MM.1S (cell line): Measurements from ENCODE around the gene SLC38A5.

Source experiments
- DNase-seq: peaks from one replicate; pipeline ENCODE4 v3.0.0-alpha.2; 2015
- H2AFZ ChIP-seq: fragments of 300-600 bp; sonication (generic); 2 replicates; pipeline ENCODE4 v1.6.0; 2016; ENCODE audit warnings: antibody characterized with exemption, low read length
- H3F3A ChIP-seq: fragments of 300-600 bp; sonication (generic); 2 replicates; pipeline ENCODE4 v1.6.1; 2016; ENCODE audit warnings: mild to moderate bottlenecking, antibody characterized with exemption, low read length, moderate library complexity, mixed read lengths; ENCODE audit not compliant: insufficient read depth
- H3K27ac ChIP-seq: fragments of 300-600 bp; sonication (generic); 2 replicates; pipeline ENCODE4 v1.5.1; 2016; ENCODE audit warnings: mild to moderate bottlenecking, low read length
- H3K27me3 ChIP-seq: fragments of 300-600 bp; sonication (generic); replicated peaks from 2 replicates; pipeline ENCODE4 v1.6.0; 2016; ENCODE audit warnings: low read length; ENCODE audit not compliant: insufficient read depth
- H3K36me3 ChIP-seq: fragments of 300-600 bp; sonication (generic); replicated peaks from 2 replicates; pipeline ENCODE4 v1.6.1; 2016; ENCODE audit warnings: mild to moderate bottlenecking, low read length, mixed read lengths; ENCODE audit not compliant: insufficient read depth
- H3K4me1 ChIP-seq: fragments of 300-600 bp; sonication (generic); 2 replicates; pipeline ENCODE4 v1.6.1; 2016; ENCODE audit warnings: low read length, mixed read lengths
- H3K4me2 ChIP-seq: fragments of 300-600 bp; sonication (generic); 2 replicates; pipeline ENCODE4 v1.6.0; 2016; ENCODE audit warnings: low read depth, low read length
- H3K4me3 ChIP-seq: fragments of 300-600 bp; sonication (generic); 2 replicates; pipeline ENCODE4 v1.5.1; 2016; ENCODE audit warnings: low read length, mixed read lengths
- H3K79me2 ChIP-seq: fragments of 300-600 bp; sonication (generic); 2 replicates; pipeline ENCODE4 v1.6.1; 2016; ENCODE audit warnings: mixed run types, low read length, mixed read lengths
- H3K9ac ChIP-seq: fragments of 300-600 bp; sonication (generic); 2 replicates; pipeline ENCODE4 v1.6.1; 2016; ENCODE audit warnings: low read length, mixed read lengths
- H3K9me2 ChIP-seq: fragments of 300-600 bp; sonication (generic); replicated peaks from 2 replicates; pipeline ENCODE4 v1.6.1; 2016; ENCODE audit warnings: mild to moderate bottlenecking, low read length, mixed read lengths; ENCODE audit not compliant: insufficient read depth
- H3K9me3 ChIP-seq: fragments of 300-600 bp; sonication (generic); replicated peaks from 2 replicates; pipeline ENCODE4 v1.6.1; 2016; ENCODE audit warnings: mild to moderate bottlenecking, low read length, mixed read lengths; ENCODE audit not compliant: insufficient read depth
- H4K20me1 ChIP-seq: fragments of 300-600 bp; sonication (generic); 2 replicates; pipeline ENCODE4 v1.6.1; 2016; ENCODE audit warnings: mild to moderate bottlenecking, low read length, moderate library complexity, mixed read lengths; ENCODE audit not compliant: insufficient read depth
- EZH2 ChIP-seq: fragments of 300-600 bp; sonication (generic); optimal IDR thresholded peaks from 2 replicates; pipeline ENCODE3; 2017; ENCODE audit warnings: low read depth, mild to moderate bottlenecking, antibody characterized with exemption, low read length, mixed read lengths
- EZH2phosphoT487 ChIP-seq: fragments of 300-600 bp; sonication (generic); IDR thresholded peaks from 2 replicates; pipeline ENCODE4 v1.6.1; 2018; ENCODE audit warnings: antibody characterized with exemption, low read length
- TF ChIP-seq, protein P1 (sequence below): fragments of 300-600 bp; sonication (generic); IDR thresholded peaks from 2 replicates; pipeline ENCODE4 v1.5.1; 2016; ENCODE audit warnings: antibody characterized with exemption, low read length, mixed read lengths

SLC38A5 gene

DNA sequence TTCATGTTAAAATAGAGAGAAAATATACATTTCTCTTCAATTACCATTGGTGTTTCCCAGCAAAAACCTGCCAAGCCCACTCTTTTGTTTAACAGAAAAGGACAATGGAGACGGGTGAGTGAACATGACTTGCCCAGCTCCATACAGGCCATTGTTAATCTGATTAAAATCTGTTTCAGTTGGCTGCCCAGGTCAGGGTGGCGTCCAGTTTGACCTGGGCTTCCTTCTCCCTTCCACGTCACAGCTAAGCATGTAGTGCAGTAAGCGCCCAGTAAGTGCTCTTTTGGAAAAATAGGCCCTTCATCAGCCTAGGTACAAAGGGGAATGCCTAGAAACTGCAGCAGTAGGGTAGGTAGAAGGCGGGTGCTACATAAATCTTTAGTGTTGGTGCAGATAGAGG is 37.2 kb upstream of the SLC38A5 start:
- H2AFZ ChIP-seq, result no peak overlapping the region
- H3K36me3 ChIP-seq, result no peaks in the 10 kb centered on the region
- no peaks in the 10 kb centered on the region for H3K9me3 ChIP-seq
- DNase-seq, result no peak
- H4K20me1 ChIP-seq, result no peaks in the 10 kb centered on the region
- H3K27ac ChIP-seq, result no peak overlapping the region
- H3K4me1 ChIP-seq, result no peaks in the 10 kb centered on the region
- TF ChIP-seq EZH2phosphoT487 (no peak), EZH2 (no peak)
- TF ChIP-seq, protein P1, sequence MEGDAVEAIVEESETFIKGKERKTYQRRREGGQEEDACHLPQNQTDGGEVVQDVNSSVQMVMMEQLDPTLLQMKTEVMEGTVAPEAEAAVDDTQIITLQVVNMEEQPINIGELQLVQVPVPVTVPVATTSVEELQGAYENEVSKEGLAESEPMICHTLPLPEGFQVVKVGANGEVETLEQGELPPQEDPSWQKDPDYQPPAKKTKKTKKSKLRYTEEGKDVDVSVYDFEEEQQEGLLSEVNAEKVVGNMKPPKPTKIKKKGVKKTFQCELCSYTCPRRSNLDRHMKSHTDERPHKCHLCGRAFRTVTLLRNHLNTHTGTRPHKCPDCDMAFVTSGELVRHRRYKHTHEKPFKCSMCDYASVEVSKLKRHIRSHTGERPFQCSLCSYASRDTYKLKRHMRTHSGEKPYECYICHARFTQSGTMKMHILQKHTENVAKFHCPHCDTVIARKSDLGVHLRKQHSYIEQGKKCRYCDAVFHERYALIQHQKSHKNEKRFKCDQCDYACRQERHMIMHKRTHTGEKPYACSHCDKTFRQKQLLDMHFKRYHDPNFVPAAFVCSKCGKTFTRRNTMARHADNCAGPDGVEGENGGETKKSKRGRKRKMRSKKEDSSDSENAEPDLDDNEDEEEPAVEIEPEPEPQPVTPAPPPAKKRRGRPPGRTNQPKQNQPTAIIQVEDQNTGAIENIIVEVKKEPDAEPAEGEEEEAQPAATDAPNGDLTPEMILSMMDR, result no peak
- H3K4me3 ChIP-seq, result no peak overlapping the region
- no peaks in the 10 kb centered on the region for H3F3A ChIP-seq
- no peaks in the 10 kb centered on the region for H3K79me2 ChIP-seq
- no peaks in the 10 kb centered on the region for H3K27me3 ChIP-seq
- no peak overlapping the region for H3K9ac ChIP-seq
- no peaks in the 10 kb centered on the region for H3K9me2 ChIP-seq
- H3K4me2 ChIP-seq, result no peak overlapping the region

DNA sequence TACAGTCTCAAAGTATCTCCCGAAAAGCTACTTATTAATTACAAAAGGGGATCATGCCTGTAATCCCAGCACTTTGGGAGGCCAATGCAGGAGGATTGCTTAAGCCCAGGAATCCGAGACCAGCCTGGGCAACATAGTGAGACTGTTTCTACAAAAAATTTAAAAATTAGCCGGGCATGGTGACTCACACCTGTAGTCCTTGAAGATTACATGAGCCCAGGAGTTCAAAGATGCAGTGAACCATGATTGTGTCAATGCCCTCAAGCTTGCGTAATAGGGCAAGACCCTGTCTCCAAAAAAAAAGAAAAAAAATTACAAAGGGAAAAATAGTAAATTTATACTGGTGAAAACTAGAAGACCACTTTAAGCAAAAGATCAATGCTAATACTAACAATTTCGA is 35.4 kb upstream of the SLC38A5 start:
- no peaks in the 10 kb centered on the region for H3K9me2 ChIP-seq
- TF ChIP-seq, protein P1, result no peak
- TF ChIP-seq EZH2 (no peak), EZH2phosphoT487 (no peak)
- H2AFZ ChIP-seq, result no peak overlapping the region
- H3K27ac ChIP-seq, result no peak overlapping the region
- H3K27me3 ChIP-seq, result no peaks in the 10 kb centered on the region
- DNase-seq, result no peak
- H3F3A ChIP-seq, result no peaks in the 10 kb centered on the region
- no peaks in the 10 kb centered on the region for H3K36me3 ChIP-seq
- H3K4me1 ChIP-seq, result no peaks in the 10 kb centered on the region
- H3K4me2 ChIP-seq, result no peak overlapping the region
- H3K9ac ChIP-seq, result no peak overlapping the region
- H3K79me2 ChIP-seq, result no peaks in the 10 kb centered on the region
- no peaks in the 10 kb centered on the region for H4K20me1 ChIP-seq
- H3K9me3 ChIP-seq, result no peaks in the 10 kb centered on the region
- no peak overlapping the region for H3K4me3 ChIP-seq

DNA sequence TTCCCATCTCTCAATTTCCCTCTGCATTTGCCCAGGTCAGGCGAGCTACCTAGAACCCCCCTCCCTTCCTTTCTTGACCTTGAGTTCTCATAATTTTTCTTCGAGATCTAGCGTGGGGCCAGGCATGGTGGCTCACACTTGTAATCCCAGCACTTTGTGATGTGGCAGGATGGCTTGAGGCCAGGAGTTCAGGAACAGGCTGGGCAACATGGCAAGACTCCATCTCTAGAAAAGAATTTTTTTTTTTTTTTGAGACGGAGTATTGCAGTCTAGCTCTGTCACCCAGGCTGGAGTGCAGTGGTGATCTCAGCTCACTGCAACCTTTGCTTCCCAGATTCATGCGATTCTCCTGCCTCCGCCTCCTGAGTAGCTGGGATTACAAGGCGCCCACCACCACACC is 34.2 kb upstream of the SLC38A5 start:
- H3K79me2 ChIP-seq, result no peaks in the 10 kb centered on the region
- TF ChIP-seq, protein P1, result no peak
- TF ChIP-seq EZH2phosphoT487, result no peak
- TF ChIP-seq EZH2, result no peak
- H3F3A ChIP-seq, result no peaks in the 10 kb centered on the region
- no peak overlapping the region for H3K9ac ChIP-seq
- no peaks in the 10 kb centered on the region for H3K9me3 ChIP-seq
- H3K36me3 ChIP-seq, result no peaks in the 10 kb centered on the region
- no peaks in the 10 kb centered on the region for H3K4me1 ChIP-seq
- H3K27ac ChIP-seq, result no peak overlapping the region
- H4K20me1 ChIP-seq, result no peaks in the 10 kb centered on the region
- H2AFZ ChIP-seq, result no peak overlapping the region
- no peaks in the 10 kb centered on the region for H3K9me2 ChIP-seq
- no peaks in the 10 kb centered on the region for H3K27me3 ChIP-seq
- no peak overlapping the region for H3K4me2 ChIP-seq
- DNase-seq, result no peak
- H3K4me3 ChIP-seq, result no peak overlapping the region
